Measurements from ENCODE around the gene HBE1.

DNA sequence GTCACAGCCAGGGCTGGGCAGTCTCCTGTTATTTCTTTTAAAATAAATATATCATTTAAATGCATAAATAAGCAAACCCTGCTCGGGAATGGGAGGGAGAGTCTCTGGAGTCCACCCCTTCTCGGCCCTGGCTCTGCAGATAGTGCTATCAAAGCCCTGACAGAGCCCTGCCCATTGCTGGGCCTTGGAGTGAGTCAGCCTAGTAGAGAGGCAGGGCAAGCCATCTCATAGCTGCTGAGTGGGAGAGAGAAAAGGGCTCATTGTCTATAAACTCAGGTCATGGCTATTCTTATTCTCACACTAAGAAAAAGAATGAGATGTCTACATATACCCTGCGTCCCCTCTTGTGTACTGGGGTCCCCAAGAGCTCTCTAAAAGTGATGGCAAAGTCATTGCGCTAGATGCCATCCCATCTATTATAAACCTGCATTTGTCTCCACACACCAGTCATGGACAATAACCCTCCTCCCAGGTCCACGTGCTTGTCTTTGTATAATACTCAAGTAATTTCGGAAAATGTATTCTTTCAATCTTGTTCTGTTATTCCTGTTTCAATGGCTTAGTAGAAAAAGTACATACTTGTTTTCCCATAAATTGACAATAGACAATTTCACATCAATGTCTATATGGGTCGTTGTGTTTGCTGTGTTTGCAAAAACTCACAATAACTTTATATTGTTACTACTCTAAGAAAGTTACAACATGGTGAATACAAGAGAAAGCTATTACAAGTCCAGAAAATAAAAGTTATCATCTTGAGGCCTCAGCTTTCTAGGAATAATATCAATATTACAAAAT, 18.6 kb upstream of the HBE1 start:
- TF ChIP-seq, protein P1, sequence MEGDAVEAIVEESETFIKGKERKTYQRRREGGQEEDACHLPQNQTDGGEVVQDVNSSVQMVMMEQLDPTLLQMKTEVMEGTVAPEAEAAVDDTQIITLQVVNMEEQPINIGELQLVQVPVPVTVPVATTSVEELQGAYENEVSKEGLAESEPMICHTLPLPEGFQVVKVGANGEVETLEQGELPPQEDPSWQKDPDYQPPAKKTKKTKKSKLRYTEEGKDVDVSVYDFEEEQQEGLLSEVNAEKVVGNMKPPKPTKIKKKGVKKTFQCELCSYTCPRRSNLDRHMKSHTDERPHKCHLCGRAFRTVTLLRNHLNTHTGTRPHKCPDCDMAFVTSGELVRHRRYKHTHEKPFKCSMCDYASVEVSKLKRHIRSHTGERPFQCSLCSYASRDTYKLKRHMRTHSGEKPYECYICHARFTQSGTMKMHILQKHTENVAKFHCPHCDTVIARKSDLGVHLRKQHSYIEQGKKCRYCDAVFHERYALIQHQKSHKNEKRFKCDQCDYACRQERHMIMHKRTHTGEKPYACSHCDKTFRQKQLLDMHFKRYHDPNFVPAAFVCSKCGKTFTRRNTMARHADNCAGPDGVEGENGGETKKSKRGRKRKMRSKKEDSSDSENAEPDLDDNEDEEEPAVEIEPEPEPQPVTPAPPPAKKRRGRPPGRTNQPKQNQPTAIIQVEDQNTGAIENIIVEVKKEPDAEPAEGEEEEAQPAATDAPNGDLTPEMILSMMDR (conservative IDR thresholded peaks at IDR 0.05; ENCODE audit: low read depth in 2 of 2), result no peak
- TF ChIP-seq, protein P2, sequence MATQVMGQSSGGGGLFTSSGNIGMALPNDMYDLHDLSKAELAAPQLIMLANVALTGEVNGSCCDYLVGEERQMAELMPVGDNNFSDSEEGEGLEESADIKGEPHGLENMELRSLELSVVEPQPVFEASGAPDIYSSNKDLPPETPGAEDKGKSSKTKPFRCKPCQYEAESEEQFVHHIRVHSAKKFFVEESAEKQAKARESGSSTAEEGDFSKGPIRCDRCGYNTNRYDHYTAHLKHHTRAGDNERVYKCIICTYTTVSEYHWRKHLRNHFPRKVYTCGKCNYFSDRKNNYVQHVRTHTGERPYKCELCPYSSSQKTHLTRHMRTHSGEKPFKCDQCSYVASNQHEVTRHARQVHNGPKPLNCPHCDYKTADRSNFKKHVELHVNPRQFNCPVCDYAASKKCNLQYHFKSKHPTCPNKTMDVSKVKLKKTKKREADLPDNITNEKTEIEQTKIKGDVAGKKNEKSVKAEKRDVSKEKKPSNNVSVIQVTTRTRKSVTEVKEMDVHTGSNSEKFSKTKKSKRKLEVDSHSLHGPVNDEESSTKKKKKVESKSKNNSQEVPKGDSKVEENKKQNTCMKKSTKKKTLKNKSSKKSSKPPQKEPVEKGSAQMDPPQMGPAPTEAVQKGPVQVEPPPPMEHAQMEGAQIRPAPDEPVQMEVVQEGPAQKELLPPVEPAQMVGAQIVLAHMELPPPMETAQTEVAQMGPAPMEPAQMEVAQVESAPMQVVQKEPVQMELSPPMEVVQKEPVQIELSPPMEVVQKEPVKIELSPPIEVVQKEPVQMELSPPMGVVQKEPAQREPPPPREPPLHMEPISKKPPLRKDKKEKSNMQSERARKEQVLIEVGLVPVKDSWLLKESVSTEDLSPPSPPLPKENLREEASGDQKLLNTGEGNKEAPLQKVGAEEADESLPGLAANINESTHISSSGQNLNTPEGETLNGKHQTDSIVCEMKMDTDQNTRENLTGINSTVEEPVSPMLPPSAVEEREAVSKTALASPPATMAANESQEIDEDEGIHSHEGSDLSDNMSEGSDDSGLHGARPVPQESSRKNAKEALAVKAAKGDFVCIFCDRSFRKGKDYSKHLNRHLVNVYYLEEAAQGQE (IDR thresholded peaks at IDR 0.05; ENCODE audit: unreplicated experiment), result no peak
- no peak for TF ChIP-seq EZH2 (IDR thresholded peaks at IDR 0.05; ENCODE audit: low read depth, unreplicated experiment)
- TF ChIP-seq POLR2AphosphoS5 (IDR thresholded peaks at IDR 0.05; ENCODE audit: low read depth), result no peak
- no peak for TF ChIP-seq JUNB (IDR thresholded peaks at IDR 0.05; ENCODE audit: unreplicated experiment)
- no peak for TF ChIP-seq EZH2phosphoT487 (IDR thresholded peaks at IDR 0.05; ENCODE audit: unreplicated experiment)
